H9 (cell line): ENCODE data around the gene WEE1. TPM values are rescaled to one million over a fixed set of nuclear protein-coding genes. Genes with fewer than 3 reads are reported as not detected.

ENCODE experiments used
- DNase-seq: peaks from one replicate; pipeline ENCODE4 v3.0.0-alpha.2; 2017
- H2AFZ ChIP-seq: one replicate; pipeline ENCODE4 v1.6.1; 2013; ENCODE audit warnings: mild to moderate bottlenecking, low read length, control low read depth, moderate library complexity
- H2AK5ac ChIP-seq: 2 replicates; pipeline ENCODE4 v1.6.1; 2013; ENCODE audit warnings: low read length, control low read depth, mixed read lengths; ENCODE audit not compliant: insufficient read length
- H2BK120ac ChIP-seq: one replicate; pipeline ENCODE4 v1.6.1; 2013; ENCODE audit warnings: low read depth, mild to moderate bottlenecking, low read length, control low read depth, inconsistent platforms; ENCODE audit not compliant: poor library complexity, severe bottlenecking
- H2BK12ac ChIP-seq: 2 replicates; pipeline ENCODE4 v1.6.1; 2013; ENCODE audit warnings: low read length, control low read depth, mixed read lengths, low read depth; ENCODE audit not compliant: insufficient read length
- H2BK15ac ChIP-seq: 2 replicates; pipeline ENCODE4 v1.6.1; 2013; ENCODE audit warnings: low read depth, low read length, control low read depth
- H2BK20ac ChIP-seq: one replicate; pipeline ENCODE4 v1.6.1; 2013; ENCODE audit warnings: low read depth, mild to moderate bottlenecking, low read length, control low read depth, inconsistent platforms; ENCODE audit not compliant: poor library complexity, severe bottlenecking
- H2BK5ac ChIP-seq: 2 replicates; pipeline ENCODE4 v1.6.1; 2013; ENCODE audit warnings: low read length, control low read depth, mixed read lengths; ENCODE audit not compliant: insufficient read length
- H3K14ac ChIP-seq: 2 replicates; pipeline ENCODE4 v1.6.1; 2013; ENCODE audit warnings: low read length, control low read depth; ENCODE audit not compliant: insufficient read depth
- H3K18ac ChIP-seq: 2 replicates; pipeline ENCODE4 v1.6.1; 2013; ENCODE audit warnings: low read depth, mild to moderate bottlenecking, mixed read lengths, low read length, control low read depth; ENCODE audit not compliant: insufficient read length
- H3K23ac ChIP-seq: 2 replicates; pipeline ENCODE4 v1.6.1; 2013; ENCODE audit warnings: low read length, control low read depth, mixed read lengths, low read depth; ENCODE audit not compliant: insufficient read length
- H3K23me2 ChIP-seq: 2 replicates; pipeline ENCODE4 v1.6.1; 2013; ENCODE audit warnings: low read depth, mild to moderate bottlenecking, mixed read lengths, low read length, control low read depth; ENCODE audit not compliant: insufficient read length, poor library complexity, severe bottlenecking
- H3K27ac ChIP-seq: 2 replicates; pipeline ENCODE4 v1.5.1; 2013; ENCODE audit warnings: low read length, control low read depth, mixed read lengths, low read depth; ENCODE audit not compliant: insufficient read length
- H3K27me3 ChIP-seq: 2 replicates; pipeline ENCODE4 v1.6.1; 2013; ENCODE audit warnings: low read length, control low read depth, inconsistent platforms; ENCODE audit not compliant: insufficient read depth
- H3K4ac ChIP-seq: 2 replicates; pipeline ENCODE4 v1.6.1; 2013; ENCODE audit warnings: low read depth, mild to moderate bottlenecking, control low read depth, inconsistent platforms, low read length, moderate library complexity
- H3K4me1 ChIP-seq: 2 replicates; pipeline ENCODE4 v1.6.1; 2013; ENCODE audit warnings: low read length, control low read depth, inconsistent platforms; ENCODE audit not compliant: insufficient read depth
- H3K4me2 ChIP-seq: 2 replicates; pipeline ENCODE4 v1.6.1; 2013; ENCODE audit warnings: low read length, control low read depth, mixed read lengths; ENCODE audit not compliant: insufficient read length, insufficient read depth
- H3K56ac ChIP-seq: 2 replicates; pipeline ENCODE4 v1.6.1; 2013; ENCODE audit warnings: low read depth, mild to moderate bottlenecking, mixed read lengths, low read length, control low read depth; ENCODE audit not compliant: insufficient read length
- H3K79me1 ChIP-seq: 2 replicates; pipeline ENCODE4 v1.6.1; 2013; ENCODE audit warnings: low read depth, mild to moderate bottlenecking, moderate library complexity, low read length, control low read depth, inconsistent platforms; ENCODE audit not compliant: insufficient read depth, poor library complexity, severe bottlenecking
- H3K79me2 ChIP-seq: 2 replicates; pipeline ENCODE4 v1.6.1; 2013; ENCODE audit warnings: low read length, control low read depth, inconsistent platforms; ENCODE audit not compliant: insufficient read depth
- H3K9ac ChIP-seq: 2 replicates; pipeline ENCODE4 v1.6.1; 2013; ENCODE audit warnings: low read length, control low read depth, mixed read lengths; ENCODE audit not compliant: insufficient read length; ENCODE audit errors: extremely low read depth
- H3K9me3 ChIP-seq: one replicate; pipeline ENCODE4 v1.6.1; 2013; ENCODE audit warnings: low read depth, low read length, inconsistent platforms; ENCODE audit not compliant: control insufficient read depth
- H3T11ph ChIP-seq: one replicate; pipeline ENCODE4 v1.6.1; 2013; ENCODE audit warnings: mild to moderate bottlenecking, low read length, control low read depth, inconsistent platforms
- H4K20me1 ChIP-seq: one replicate; pipeline ENCODE4 v1.6.1; 2013; ENCODE audit not compliant: control insufficient read depth, insufficient read length, insufficient read depth
- H4K5ac ChIP-seq: 2 replicates; pipeline ENCODE4 v1.6.1; 2013; ENCODE audit warnings: low read depth, mild to moderate bottlenecking, mixed read lengths, low read length, control low read depth; ENCODE audit not compliant: insufficient read length
- H4K8ac ChIP-seq: replicated peaks from 2 replicates; pipeline ENCODE4 v1.6.1; 2013; ENCODE audit warnings: low read length, control low read depth, mixed read lengths, low read depth; ENCODE audit not compliant: insufficient read length
- H4K91ac ChIP-seq: 2 replicates; pipeline ENCODE4 v1.6.1; 2013; ENCODE audit warnings: low read depth, mild to moderate bottlenecking, moderate library complexity, mixed read lengths, low read length, control low read depth; ENCODE audit not compliant: insufficient read length
- H3K27ac Mint-ChIP-seq, 3 experiments: 2 replicates in 2 of 3; 3 replicates in 1 of 3; pipeline ENCODE4 v1.8.0; 2020 to 2021; ENCODE audit warnings: mixed read lengths in 3 of 3, mild to moderate bottlenecking in 1 of 3, moderate library complexity in 1 of 3
- H3K27me3 Mint-ChIP-seq: 2 replicates; pipeline ENCODE4 v1.8.0; 2021; ENCODE audit warnings: low read depth, mild to moderate bottlenecking, moderate library complexity, mixed read lengths
- H3K36me3 Mint-ChIP-seq, 3 experiments: 2 replicates in 2 of 3; 3 replicates in 1 of 3; pipeline ENCODE4 v1.8.0; 2020 to 2021; ENCODE audit warnings: low read depth in 3 of 3, mixed read lengths in 3 of 3; ENCODE audit not compliant: insufficient read depth in 1 of 3
- H3K4me1 Mint-ChIP-seq, 2 experiments: 2 replicates each; pipeline ENCODE4 v1.8.0; 2020; ENCODE audit warnings: mixed read lengths in 2 of 2
- H3K4me3 Mint-ChIP-seq, 2 experiments: 2 replicates in 1 of 2; 3 replicates in 1 of 2; pipeline ENCODE4 v1.8.0; 2020 to 2021; ENCODE audit warnings: mild to moderate bottlenecking in 2 of 2, mixed read lengths in 2 of 2, moderate library complexity in 1 of 2
- H3K9me3 Mint-ChIP-seq, 2 experiments: 2 replicates in 1 of 2; 3 replicates in 1 of 2; pipeline ENCODE4 v1.8.0; 2020; ENCODE audit warnings: mild to moderate bottlenecking in 2 of 2, mixed read lengths in 2 of 2, moderate library complexity in 1 of 2
- WGBS: extraction: QIAGEN DNeasy Blood & Tissue Kit; methylation state at CpG from one replicate; pipeline ENCODE4 v1.1.7; 2013; ENCODE audit warnings: missing lambda C conversion rate, low lambda C conversion rate, mixed read lengths; ENCODE audit not compliant: insufficient read length; ENCODE audit errors: extremely low coverage; 5-methylcytosine and 5-hydroxymethylcytosine counted together
- total RNA-seq: library from RNA; stranded (reverse); gene quantifications from 2 replicates; pipeline ENCODE4 v1.2.1, GENCODE V29; 2021
- TF ChIP-seq, protein P1 (sequence below): fragments of 200-600 bp; sonication (generic); conservative IDR thresholded peaks from 3 replicates; pipeline ENCODE4 v1.8.0; 2021; ENCODE audit warnings: antibody characterized with exemption, mild to moderate bottlenecking

Gene WEE1
- total RNA-seq, 1 experiment from 2014 or later, result 142 TPM

DNA sequence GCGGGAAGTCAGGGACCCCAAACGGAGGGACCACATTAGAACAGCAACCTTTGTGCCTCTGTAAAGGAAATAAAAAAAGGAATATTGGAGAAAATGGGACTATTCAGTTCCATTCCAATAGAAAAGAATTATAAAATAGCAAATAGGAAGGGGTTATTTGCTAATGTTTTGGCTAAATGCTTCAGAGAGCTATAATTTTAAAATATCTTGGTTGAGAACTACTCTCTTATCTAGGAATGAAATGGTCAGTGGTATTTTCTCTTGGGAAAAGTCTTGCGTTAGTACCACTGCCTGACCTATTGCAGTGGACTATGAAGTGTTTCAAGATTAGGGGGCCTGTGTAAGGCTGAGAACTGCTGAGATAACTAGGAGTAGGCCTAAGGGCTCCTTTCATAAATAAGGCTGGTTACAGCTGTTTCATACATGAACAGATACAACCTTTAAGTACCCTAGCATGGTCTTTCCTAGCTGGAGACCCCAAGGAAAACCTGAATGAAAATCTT is 6.9 kb upstream of the WEE1 start:
- TF ChIP-seq, protein P1, sequence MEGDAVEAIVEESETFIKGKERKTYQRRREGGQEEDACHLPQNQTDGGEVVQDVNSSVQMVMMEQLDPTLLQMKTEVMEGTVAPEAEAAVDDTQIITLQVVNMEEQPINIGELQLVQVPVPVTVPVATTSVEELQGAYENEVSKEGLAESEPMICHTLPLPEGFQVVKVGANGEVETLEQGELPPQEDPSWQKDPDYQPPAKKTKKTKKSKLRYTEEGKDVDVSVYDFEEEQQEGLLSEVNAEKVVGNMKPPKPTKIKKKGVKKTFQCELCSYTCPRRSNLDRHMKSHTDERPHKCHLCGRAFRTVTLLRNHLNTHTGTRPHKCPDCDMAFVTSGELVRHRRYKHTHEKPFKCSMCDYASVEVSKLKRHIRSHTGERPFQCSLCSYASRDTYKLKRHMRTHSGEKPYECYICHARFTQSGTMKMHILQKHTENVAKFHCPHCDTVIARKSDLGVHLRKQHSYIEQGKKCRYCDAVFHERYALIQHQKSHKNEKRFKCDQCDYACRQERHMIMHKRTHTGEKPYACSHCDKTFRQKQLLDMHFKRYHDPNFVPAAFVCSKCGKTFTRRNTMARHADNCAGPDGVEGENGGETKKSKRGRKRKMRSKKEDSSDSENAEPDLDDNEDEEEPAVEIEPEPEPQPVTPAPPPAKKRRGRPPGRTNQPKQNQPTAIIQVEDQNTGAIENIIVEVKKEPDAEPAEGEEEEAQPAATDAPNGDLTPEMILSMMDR, result no peak
- DNase-seq, result no peak
- H3K23me2 ChIP-seq, result no peaks in the 10 kb centered on the region
- H3K4me1 ChIP-seq, result peaks cover 8% of the 10 kb centered on the region; the same call in 1 of the 2 replicates
- H3K27ac Mint-ChIP-seq, result peak overlapping the region; percentile 80 to 95 (median 91); a peak in 6 of 7 replicates
- H2AFZ ChIP-seq, result no peak overlapping the region
- H3K4ac ChIP-seq, result no peak overlapping the region; the same call in 1 of the 2 replicates
- peak overlapping the region; percentile 66 for H2BK12ac ChIP-seq
- WGBS, result no CpG with 5 or more reads among the region's 3 CpGs
- H3K9me3 Mint-ChIP-seq, result peaks cover 4% of the 10 kb centered on the region in 2 experiments
- no peaks in the 10 kb centered on the region for H3K79me1 ChIP-seq
- H2BK5ac ChIP-seq, result no peak overlapping the region
- H2BK15ac ChIP-seq, result no peak overlapping the region
- no peak overlapping the region for H3K9ac ChIP-seq
- no peaks in the 10 kb centered on the region for H3K9me3 ChIP-seq
- H4K20me1 ChIP-seq, result no peaks in the 10 kb centered on the region
- H3K4me3 Mint-ChIP-seq, result no peak overlapping the region
- H3K56ac ChIP-seq, result no peak overlapping the region
- H2BK120ac ChIP-seq, result peak overlapping the region; percentile 42
- no peak overlapping the region for H2BK20ac ChIP-seq
- H3K4me1 Mint-ChIP-seq, result peaks cover 41 to 48% of the 10 kb centered on the region in 2 experiments
- H3K14ac ChIP-seq, result peak overlapping the region; percentile 32; the same call in 1 of the 2 replicates
- H3K4me2 ChIP-seq, result no peak overlapping the region
- H3K23ac ChIP-seq, result no peak overlapping the region
- H3K27ac ChIP-seq, result peak overlapping the region; percentile 38
- H3K27me3 Mint-ChIP-seq, result no peaks in the 10 kb centered on the region
- H3K18ac ChIP-seq, result peak overlapping the region; percentile 67
- no peak overlapping the region for H2AK5ac ChIP-seq
- no peaks in the 10 kb centered on the region for H3K27me3 ChIP-seq
- H3T11ph ChIP-seq, result peak overlapping the region; percentile 77
- H4K5ac ChIP-seq, result no peak overlapping the region
- H4K8ac ChIP-seq, result no peak overlapping the region
- H3K36me3 Mint-ChIP-seq, result peaks cover under 1 to 6% (median 2%) of the 10 kb centered on the region in 3 experiments; a peak in 5 of 7 replicates
- H4K91ac ChIP-seq, result no peak overlapping the region
- no peaks in the 10 kb centered on the region for H3K79me2 ChIP-seq
